ENCODE data around the gene ANTKMT. TPM values are rescaled to one million over a fixed set of nuclear protein-coding genes. Genes with fewer than 3 reads are reported as not detected.

ANTKMT gene
- total RNA-seq, 3 donors from 2014 or later, result 29.9 to 35.7 (median 30.4) TPM

DNA sequence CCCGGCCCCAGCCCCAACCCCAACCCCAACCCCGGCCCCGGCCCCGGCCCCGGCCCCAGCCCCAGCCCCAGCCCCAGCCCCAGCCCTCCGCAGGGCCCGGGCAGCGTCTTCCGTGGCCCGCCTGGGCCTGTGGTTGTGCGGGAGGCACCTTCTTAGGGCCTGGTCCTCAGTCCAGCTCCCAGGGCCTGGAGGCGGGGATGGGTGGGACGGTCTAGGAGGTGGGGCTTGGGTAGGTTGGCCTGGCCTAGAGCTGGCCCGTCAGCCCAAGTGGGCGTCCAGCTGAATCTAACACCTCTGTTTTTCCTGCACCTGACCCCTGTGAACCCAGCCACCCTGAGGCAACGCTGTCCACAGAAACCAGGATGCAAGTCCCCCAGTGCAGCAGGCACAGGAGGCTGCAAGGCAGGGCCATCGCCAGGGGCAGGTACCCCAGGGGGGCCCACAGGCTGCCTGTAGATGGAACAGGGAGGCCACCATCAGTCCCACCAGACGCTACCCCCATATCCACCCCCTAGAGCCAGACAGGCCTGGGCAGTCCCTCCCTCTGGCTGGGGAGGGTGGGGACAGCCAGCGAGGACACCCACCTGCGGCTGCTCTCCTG, 48.3 kb downstream of the ANTKMT start:
- H3K27ac ChIP-seq, result no peak overlapping the region
- no peak for TF ChIP-seq POLR2AphosphoS5 (IDR thresholded peaks at IDR 0.05)
- TF ChIP-seq, protein P1, sequence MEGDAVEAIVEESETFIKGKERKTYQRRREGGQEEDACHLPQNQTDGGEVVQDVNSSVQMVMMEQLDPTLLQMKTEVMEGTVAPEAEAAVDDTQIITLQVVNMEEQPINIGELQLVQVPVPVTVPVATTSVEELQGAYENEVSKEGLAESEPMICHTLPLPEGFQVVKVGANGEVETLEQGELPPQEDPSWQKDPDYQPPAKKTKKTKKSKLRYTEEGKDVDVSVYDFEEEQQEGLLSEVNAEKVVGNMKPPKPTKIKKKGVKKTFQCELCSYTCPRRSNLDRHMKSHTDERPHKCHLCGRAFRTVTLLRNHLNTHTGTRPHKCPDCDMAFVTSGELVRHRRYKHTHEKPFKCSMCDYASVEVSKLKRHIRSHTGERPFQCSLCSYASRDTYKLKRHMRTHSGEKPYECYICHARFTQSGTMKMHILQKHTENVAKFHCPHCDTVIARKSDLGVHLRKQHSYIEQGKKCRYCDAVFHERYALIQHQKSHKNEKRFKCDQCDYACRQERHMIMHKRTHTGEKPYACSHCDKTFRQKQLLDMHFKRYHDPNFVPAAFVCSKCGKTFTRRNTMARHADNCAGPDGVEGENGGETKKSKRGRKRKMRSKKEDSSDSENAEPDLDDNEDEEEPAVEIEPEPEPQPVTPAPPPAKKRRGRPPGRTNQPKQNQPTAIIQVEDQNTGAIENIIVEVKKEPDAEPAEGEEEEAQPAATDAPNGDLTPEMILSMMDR (IDR thresholded peaks at IDR 0.05), result no peak
- no peak for TF ChIP-seq POLR2A (IDR thresholded peaks at IDR 0.05)

DNA sequence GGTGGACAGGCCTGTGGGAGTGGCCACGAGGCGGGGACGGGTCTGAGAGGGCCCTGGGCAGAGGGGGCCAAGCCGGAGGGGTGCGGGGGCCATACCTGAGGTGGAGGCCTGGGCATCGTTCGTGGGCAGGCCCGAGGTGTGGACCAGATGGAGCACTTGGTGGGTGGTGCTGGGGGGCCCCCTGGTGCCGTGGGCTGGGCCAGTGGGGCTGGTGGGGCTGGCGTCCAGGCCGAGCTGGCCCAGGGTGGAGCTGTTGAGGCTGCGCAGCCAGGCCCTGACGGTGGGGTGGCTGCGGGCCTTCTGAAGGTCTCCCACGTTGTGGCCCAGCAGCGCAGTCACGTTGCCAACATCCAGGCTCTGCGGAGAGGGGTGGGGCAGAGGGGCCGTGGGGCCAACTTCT, 49.0 kb downstream of the ANTKMT start:
- no peaks in the 10 kb centered on the region for H3K4me1 ChIP-seq
- peaks cover 3 to 45% of the 10 kb centered on the region in 2 donors for H3K27me3 ChIP-seq
- intact Hi-C loops (cut with DNase I; ENCODE audit: low total_unique reads), result no loop called here
- no peak overlapping the region for H3K27ac ChIP-seq
- H3K36me3 ChIP-seq, result no peaks in the 10 kb centered on the region
- H3K4me3 ChIP-seq, result no peak overlapping the region
- no peaks in the 10 kb centered on the region for H3K9me3 ChIP-seq
- TF ChIP-seq POLR2AphosphoS5 (IDR thresholded peaks at IDR 0.05) (no peak), POLR2A (IDR thresholded peaks at IDR 0.05) (no peak)
- TF ChIP-seq, protein P1 (IDR thresholded peaks at IDR 0.05), result no peak
- DNase-seq (ENCODE audit: low spot score in 2 of 2), result no peak

More for the DNA sequence above, 48.3 kb downstream of the ANTKMT start:
- Histone ChIP-seq H3K4me3 (no peak overlapping the region), H3K9me3 (no peaks in the 10 kb centered on the region), H3K27me3 (peaks cover 3 to 45% of the 10 kb centered on the region in 2 donors), H3K4me1 (no peaks in the 10 kb centered on the region), H3K36me3 (no peaks in the 10 kb centered on the region)
- intact Hi-C loops (cut with DNase I; ENCODE audit: low total_unique reads), result no loop called here
- no peak for DNase-seq (ENCODE audit: low spot score in 2 of 2)

GRCh38 chr16:770411-770810, 49.5 kb downstream of the ANTKMT start:
- intact Hi-C loops (cut with DNase I; ENCODE audit: low total_unique reads), result no loop called here
- Histone ChIP-seq H3K4me1 (no peaks in the 10 kb centered on the region), H3K27ac (no peak overlapping the region), H3K9me3 (no peaks in the 10 kb centered on the region), H3K4me3 (no peak overlapping the region), H3K36me3 (no peaks in the 10 kb centered on the region), H3K27me3 (peaks cover 3 to 40% of the 10 kb centered on the region in 2 donors)
- TF ChIP-seq POLR2AphosphoS5 (IDR thresholded peaks at IDR 0.05) (no peak), POLR2A (IDR thresholded peaks at IDR 0.05) (no peak)
- TF ChIP-seq, protein P1 (IDR thresholded peaks at IDR 0.05), result no peak
- DNase-seq (ENCODE audit: low spot score in 2 of 2), result no peak

Other genes with a start within 250 kb of the ANTKMT start
- 10 to 100 TPM; 15.4 to 27.2 (median 15.5) TPM for gene CAPN15, start 193.4 kb upstream of the ANTKMT start, total RNA-seq
- not detected for gene PRR35, start 160.8 kb upstream of the ANTKMT start, total RNA-seq
- 1 to 10 TPM in 1 of 3 donors, under 1 TPM in 2; 0.32 to 1.9 (median 0.66) TPM for gene NHLRC4, start 154.1 kb upstream of the ANTKMT start, total RNA-seq
- 10 to 100 TPM; 22.2 to 36.1 (median 31.9) TPM for gene PIGQ, start 151.2 kb upstream of the ANTKMT start, total RNA-seq
- 10 to 100 TPM; 17.6 to 29.1 (median 20.6) TPM for gene RAB40C, start 131.1 kb upstream of the ANTKMT start, total RNA-seq
- under 1 TPM in 2 of 3 donors, not detected in 1; 0.66 to 0.73 TPM for gene WFIKKN1, start 90.2 kb upstream of the ANTKMT start, total RNA-seq
- gene METTL26, start 84.8 kb upstream of the ANTKMT start, total RNA-seq, result 100 to 1,000 TPM; 108 to 136 (median 130) TPM
- 10 to 100 TPM; 26.8 to 39.7 (median 34.9) TPM for gene MCRIP2, start 79.3 kb upstream of the ANTKMT start, total RNA-seq
- 10 to 100 TPM in 2 of 3 donors, 1 to 10 TPM in 1; 9.6 to 26.9 (median 22.7) TPM for gene WDR90, start 71.8 kb upstream of the ANTKMT start, total RNA-seq
- gene RHOT2, start 53.0 kb upstream of the ANTKMT start, total RNA-seq, result 10 to 100 TPM; 39.4 to 90.8 (median 66.9) TPM
- gene RHBDL1, start 45.5 kb upstream of the ANTKMT start, total RNA-seq, result 1 to 10 TPM in 2 of 3 donors, under 1 TPM in 1; 0.48 to 2.3 (median 1.0) TPM
- gene STUB1, start 40.7 kb upstream of the ANTKMT start, total RNA-seq, result 100 to 1,000 TPM; 127 to 184 (median 175) TPM
- 10 to 100 TPM; 67.2 to 83.4 (median 67.5) TPM for gene JMJD8, start 36.8 kb upstream of the ANTKMT start, total RNA-seq
- 1 to 10 TPM; 7.2 to 9.2 (median 8.8) TPM for gene WDR24, start 30.7 kb upstream of the ANTKMT start, total RNA-seq
- 1 to 10 TPM in 2 of 3 donors, not detected in 1; 2.6 to 4.2 TPM for gene FBXL16, start 15.3 kb upstream of the ANTKMT start, total RNA-seq
- 10 to 100 TPM; 23.6 to 30.2 (median 24.3) TPM for gene METRN, start 6.0 kb upstream of the ANTKMT start, total RNA-seq
- 1 to 10 TPM in 2 of 3 donors, under 1 TPM in 1; 0.48 to 2.9 (median 2.6) TPM for gene CCDC78, start 5.3 kb downstream of the ANTKMT start, total RNA-seq
- gene HAGHL, start 6.0 kb downstream of the ANTKMT start, total RNA-seq, result 1 to 10 TPM; 4.3 to 7.5 (median 5.1) TPM
- gene CIAO3, start 19.9 kb downstream of the ANTKMT start, total RNA-seq, result 10 to 100 TPM; 23.0 to 43.2 (median 41.6) TPM
- 10 to 100 TPM in 1 of 3 donors, not detected in 2; 49.2 TPM for gene MSLN, start 39.6 kb downstream of the ANTKMT start, total RNA-seq
- 10 to 100 TPM; 13.1 to 18.4 (median 16.1) TPM for gene RPUSD1, start 67.2 kb downstream of the ANTKMT start, total RNA-seq
- gene CHTF18, start 67.5 kb downstream of the ANTKMT start, total RNA-seq, result 10 to 100 TPM; 12.6 to 15.5 (median 13.1) TPM
- gene GNG13, start 79.6 kb downstream of the ANTKMT start, total RNA-seq, result not detected
- gene LMF1, start 249.8 kb downstream of the ANTKMT start, total RNA-seq, result 10 to 100 TPM; 14.1 to 26.4 (median 21.4) TPM

Data from breast epithelium (tissue), 4 donors.